Body of pancreas (tissue), 4 donors: ENCODE data around the gene ABHD12. TPM values are rescaled to one million over a fixed set of nuclear protein-coding genes. Genes with fewer than 3 reads are reported as not detected.

Source experiments
- ATAC-seq: fragments of 150-250 bp; one replicate; pipeline ENCODE4 v1.9.1; 2016
- DNase-seq, 4 donors: peaks; one replicate each; pipeline ENCODE4 v3.0.0-alpha.2; 2019
- H3K27ac ChIP-seq, 4 donors: fragments of 200-600 bp; sonication (generic); 1 replicate in 3 of 4; 2 replicates in 1 of 4; pipeline versions ENCODE4 v1.5.1 to v1.6.1; 2016 to 2019; ENCODE audit warnings: mild to moderate bottlenecking in 1 of 4, mixed read lengths in 1 of 4, moderate library complexity in 1 of 4
- H3K27me3 ChIP-seq, 2 donors: fragments of 200-600 bp; sonication (generic); one replicate each; pipeline ENCODE4 v1.6.0; 2016; ENCODE audit warnings: mild to moderate bottlenecking in 1 of 2
- H3K36me3 ChIP-seq, 2 donors: fragments of 200-600 bp; sonication (generic); replicated peaks in 1 of 2; 2 replicates each; pipeline ENCODE4 v1.5.1; 2016; ENCODE audit warnings: low read depth in 2 of 2; ENCODE audit not compliant: insufficient read depth in 1 of 2
- H3K4me1 ChIP-seq: fragments of 200-600 bp; sonication (generic); one replicate; pipeline ENCODE4 v1.6.0; 2016
- H3K4me3 ChIP-seq, 2 donors: fragments of 200-600 bp; sonication (generic); 1 replicate in 1 of 2; 2 replicates in 1 of 2; pipeline ENCODE4 v1.5.1; 2016 to 2019
- H3K9me3 ChIP-seq, 3 donors: fragments of 200-600 bp; sonication (generic); 1 replicate in 2 of 3; 2 replicates in 1 of 3; pipeline ENCODE4 v1.5.1; 2016
- POLR2A ChIP-seq, 3 donors: fragments of 450-650 bp; IDR thresholded peaks; one replicate each; pipeline ENCODE4 v1.6.1; 2016; ENCODE audit warnings: antibody characterized with exemption in 3 of 3, mild to moderate bottlenecking in 2 of 3
- WGBS, 2 donors: methylation state at CpG; one replicate each; pipeline ENCODE4 v1.1.5; 2017; 5-methylcytosine and 5-hydroxymethylcytosine counted together
- intact Hi-C: fragments of 100-400 bp; cut with DNase I; formaldehyde crosslinking; loops from one replicate; pipeline ENCODE4 v1.15.1; 2023
- total RNA-seq, 2 donors: library from RNA; depleted of rRNA; stranded (reverse); fragments of >200 nt; gene quantifications; one replicate each; pipeline ENCODE4 v1.1.0, GENCODE V29; 2016
- TF ChIP-seq, protein P1 (sequence below), 7 experiments: fragments of 450-650 bp in 4 of 7; fragments of 200-600 bp in 3 of 7; sonication (generic) in 3 of 7; IDR thresholded peaks; one replicate each; pipeline ENCODE4 v1.5.1; 2016 to 2019; ENCODE audit warnings: antibody characterized with exemption in 7 of 7

Gene ABHD12
- total RNA-seq, 2 donors from 2014 or later, result 74.7 to 106 TPM

DNA sequence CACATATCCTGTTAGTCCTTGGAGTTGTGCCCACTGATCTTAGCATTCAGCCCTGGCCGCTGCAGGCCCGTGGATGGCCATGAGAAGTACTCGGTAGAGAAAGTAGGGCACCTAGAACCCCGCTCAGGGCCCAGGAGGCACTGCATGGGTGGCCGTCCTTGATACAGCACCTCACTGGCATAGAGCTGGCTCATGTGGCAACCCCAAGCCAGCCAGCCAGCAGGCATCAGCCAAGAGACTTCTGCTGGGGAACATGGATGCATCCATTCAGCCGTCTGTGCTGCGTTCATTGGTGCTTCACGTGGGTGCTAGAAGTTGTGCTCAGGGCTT, 132.2 kb downstream of the ABHD12 start:
- H3K4me1 ChIP-seq, result peaks cover 12% of the 10 kb centered on the region
- H3K9me3 ChIP-seq, result no peaks in the 10 kb centered on the region
- no peak overlapping the region for H3K4me3 ChIP-seq
- ATAC-seq, result no peak
- TF ChIP-seq, protein P1, sequence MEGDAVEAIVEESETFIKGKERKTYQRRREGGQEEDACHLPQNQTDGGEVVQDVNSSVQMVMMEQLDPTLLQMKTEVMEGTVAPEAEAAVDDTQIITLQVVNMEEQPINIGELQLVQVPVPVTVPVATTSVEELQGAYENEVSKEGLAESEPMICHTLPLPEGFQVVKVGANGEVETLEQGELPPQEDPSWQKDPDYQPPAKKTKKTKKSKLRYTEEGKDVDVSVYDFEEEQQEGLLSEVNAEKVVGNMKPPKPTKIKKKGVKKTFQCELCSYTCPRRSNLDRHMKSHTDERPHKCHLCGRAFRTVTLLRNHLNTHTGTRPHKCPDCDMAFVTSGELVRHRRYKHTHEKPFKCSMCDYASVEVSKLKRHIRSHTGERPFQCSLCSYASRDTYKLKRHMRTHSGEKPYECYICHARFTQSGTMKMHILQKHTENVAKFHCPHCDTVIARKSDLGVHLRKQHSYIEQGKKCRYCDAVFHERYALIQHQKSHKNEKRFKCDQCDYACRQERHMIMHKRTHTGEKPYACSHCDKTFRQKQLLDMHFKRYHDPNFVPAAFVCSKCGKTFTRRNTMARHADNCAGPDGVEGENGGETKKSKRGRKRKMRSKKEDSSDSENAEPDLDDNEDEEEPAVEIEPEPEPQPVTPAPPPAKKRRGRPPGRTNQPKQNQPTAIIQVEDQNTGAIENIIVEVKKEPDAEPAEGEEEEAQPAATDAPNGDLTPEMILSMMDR (IDR thresholded peaks at IDR 0.05), result no peak
- TF ChIP-seq POLR2A (IDR thresholded peaks at IDR 0.05), result no peak
- no peaks in the 10 kb centered on the region for H3K27me3 ChIP-seq
- no peak overlapping the region for H3K27ac ChIP-seq
- intact Hi-C loops, result no loop called here
- 70 to 78% methylated on average over 8 of the region's 8 CpGs for WGBS, 2 donors
- peaks cover 0 to 3% of the 10 kb centered on the region in 2 donors for H3K36me3 ChIP-seq
- DNase-seq, result no peak

DNA sequence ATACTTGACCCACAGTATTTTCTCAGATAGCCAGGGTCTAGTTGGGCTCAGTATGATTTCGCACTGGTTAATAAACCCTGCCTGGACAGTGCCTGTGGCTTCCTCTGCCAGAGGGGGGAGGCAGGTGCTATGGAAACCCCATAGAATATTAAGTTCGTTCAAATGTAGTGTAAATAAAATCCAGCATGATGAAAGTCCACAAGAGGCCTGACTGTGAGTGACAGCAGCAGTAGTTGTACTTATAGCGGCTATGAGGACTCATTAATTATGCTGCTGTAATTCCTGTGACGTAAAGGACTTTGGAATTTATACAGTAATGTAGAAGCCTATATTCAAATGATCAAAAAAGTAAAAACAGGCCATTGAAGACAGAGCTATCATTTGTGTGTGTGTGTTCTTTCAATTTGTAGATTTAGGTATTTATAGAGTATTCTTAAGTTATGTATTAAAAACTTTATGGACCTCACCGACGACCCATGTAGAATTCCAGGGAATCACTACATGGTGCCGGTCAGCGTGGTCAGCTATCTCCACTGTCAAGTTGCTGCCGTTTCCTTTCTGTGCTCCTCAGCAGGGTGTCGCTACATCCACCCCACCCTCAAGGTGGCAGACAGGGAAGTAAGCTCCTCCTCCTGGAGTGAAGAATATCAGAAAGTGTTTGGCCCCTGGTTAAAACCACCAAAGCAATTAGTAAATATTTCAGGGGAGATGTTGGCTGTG, 132.7 kb downstream of the ABHD12 start:
- peaks cover 0 to 3% of the 10 kb centered on the region in 2 donors for H3K36me3 ChIP-seq
- H3K4me1 ChIP-seq, result peaks cover 15% of the 10 kb centered on the region
- intact Hi-C loops, result no loop called here
- no peak overlapping the region for H3K4me3 ChIP-seq
- no peak for TF ChIP-seq POLR2A (IDR thresholded peaks at IDR 0.05)
- TF ChIP-seq, protein P1 (IDR thresholded peaks at IDR 0.05), result no peak
- no peaks in the 10 kb centered on the region for H3K9me3 ChIP-seq
- WGBS, 2 donors, result 87 to 88% methylated on average over 10 of the region's 10 CpGs
- ATAC-seq (no peak), DNase-seq (no peak)
- H3K27me3 ChIP-seq, result no peaks in the 10 kb centered on the region
- H3K27ac ChIP-seq, result no peak overlapping the region

DNA sequence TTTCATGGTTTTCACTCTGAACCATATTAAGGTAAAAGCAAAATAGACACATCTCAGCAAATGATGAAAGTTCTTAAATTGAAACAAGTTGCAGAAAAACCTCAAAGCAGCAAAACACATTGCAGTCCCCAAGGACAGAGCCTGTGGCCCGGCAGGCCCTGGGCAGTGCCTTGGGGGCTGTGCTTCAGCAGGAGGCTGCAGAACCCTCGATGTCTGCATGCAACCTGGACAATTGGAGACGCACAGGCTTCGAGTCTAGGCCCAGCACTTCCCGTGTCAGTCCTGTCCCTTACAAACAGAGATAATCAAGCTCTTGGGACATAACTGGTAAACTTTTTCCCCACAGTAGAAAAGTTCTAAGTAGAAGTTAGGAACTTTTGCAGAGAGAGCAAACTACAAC, 133.5 kb downstream of the ABHD12 start:
- intact Hi-C loops, result no loop called here
- no peak for TF ChIP-seq POLR2A (IDR thresholded peaks at IDR 0.05)
- TF ChIP-seq, protein P1 (IDR thresholded peaks at IDR 0.05), result no peak

DNA sequence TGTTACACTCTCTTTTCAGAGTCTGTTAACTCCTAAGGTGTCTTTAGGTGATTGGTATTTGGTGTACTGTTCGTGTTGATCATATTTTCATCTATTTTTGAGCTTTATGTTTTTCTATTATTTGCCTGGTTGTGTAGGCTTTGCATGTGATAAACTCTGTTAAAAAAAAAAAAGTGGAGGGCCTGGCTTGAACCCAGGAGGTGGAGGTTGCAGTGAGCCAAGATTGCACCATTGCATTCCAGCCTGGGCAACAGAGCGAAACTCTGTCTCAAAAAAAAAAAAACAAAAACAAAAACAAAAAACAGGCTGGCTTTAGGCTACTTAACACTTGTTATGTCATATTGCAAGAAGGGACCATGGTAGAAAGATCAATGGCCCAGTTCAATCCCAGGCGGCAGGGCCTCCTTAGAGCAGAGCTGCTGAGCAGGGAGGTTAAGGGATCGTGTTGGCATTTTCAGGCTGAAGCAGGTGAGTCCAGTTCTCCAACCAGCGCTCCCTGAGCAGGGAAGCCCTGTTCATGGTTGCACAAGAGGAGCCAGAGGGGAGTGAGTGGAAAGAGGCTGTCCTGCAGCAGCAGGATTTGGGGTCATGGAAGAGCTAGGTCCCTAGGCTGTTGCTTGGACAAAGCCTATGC, 134.3 kb downstream of the ABHD12 start:
- ATAC-seq (peak; percentile 41), DNase-seq (no peak)
- Histone ChIP-seq H3K27me3 (no peaks in the 10 kb centered on the region), H3K4me1 (peaks cover 21% of the 10 kb centered on the region), H3K27ac (peak overlapping the region in 2 of 4 donors; percentile 70 to 74), H3K36me3 (peaks cover 0 to 3% of the 10 kb centered on the region in 2 donors), H3K9me3 (no peaks in the 10 kb centered on the region), H3K4me3 (no peak overlapping the region)
- WGBS, 2 donors, result 65 to 66% methylated on average over 5 of the region's 5 CpGs
- TF ChIP-seq, protein P1 (IDR thresholded peaks at IDR 0.05), result no peak
- intact Hi-C loops, result no loop called here

More for the DNA sequence above, 133.5 kb downstream of the ABHD12 start:
- H3K4me1 ChIP-seq, result peaks cover 21% of the 10 kb centered on the region
- no peaks in the 10 kb centered on the region for H3K9me3 ChIP-seq
- H3K4me3 ChIP-seq, result no peak overlapping the region
- H3K36me3 ChIP-seq, result peaks cover 0 to 3% of the 10 kb centered on the region in 2 donors
- DNase-seq (no peak), ATAC-seq (no peak)
- no peaks in the 10 kb centered on the region for H3K27me3 ChIP-seq
- 92 to 98% methylated on average over 5 of the region's 5 CpGs for WGBS, 2 donors
- H3K27ac ChIP-seq, result no peak overlapping the region
